Esophagus squamous epithelium (tissue), 5 donors: ENCODE measurements around the gene CDK6. TPM values are rescaled to one million over a fixed set of nuclear protein-coding genes. Genes with fewer than 3 reads are reported as not detected.
"Not testable (repeated sequence)": the region's sequence is repeated elsewhere in the genome, so short reads cannot be mapped to it uniquely, and the experiment has no call there.

Experiments
- DNase-seq: peaks from one replicate; lab custom pipeline; 2025; lab: John Stamatoyannopoulos, UW
- H3K27ac ChIP-seq, 4 donors: fragments of 200-600 bp; sonication (generic); one replicate each; pipeline ENCODE4 v1.5.1; 2016 to 2019; ENCODE audit warnings: mild to moderate bottlenecking in 1 of 4
- H3K27me3 ChIP-seq, 4 donors: fragments of 200-600 bp; sonication (generic); 1 replicate in 3 of 4; 2 replicates in 1 of 4; pipeline versions ENCODE4 v1.5.1 to v1.6.0; 2017 to 2021; ENCODE audit warnings: antibody characterized with exemption in 1 of 4
- H3K36me3 ChIP-seq, 3 donors: fragments of 200-600 bp; sonication (generic); one replicate each; pipeline ENCODE4 v1.5.1; 2016 to 2019
- H3K4me1 ChIP-seq, 3 donors: fragments of 200-600 bp; sonication (generic); one replicate each; pipeline ENCODE4 v1.5.1; 2017 to 2019
- H3K4me3 ChIP-seq, 4 donors: fragments of 200-600 bp; sonication (generic); 1 replicate in 3 of 4; 2 replicates in 1 of 4; pipeline ENCODE4 v1.5.1; 2016 to 2019; ENCODE audit warnings: mild to moderate bottlenecking in 2 of 4, moderate library complexity in 1 of 4
- H3K9me3 ChIP-seq, 3 donors: fragments of 200-600 bp; sonication (generic); one replicate each; pipeline ENCODE4 v1.5.1; 2016 to 2019
- POLR2A ChIP-seq, 4 donors: fragments of 450-650 bp; IDR thresholded peaks; one replicate each; pipeline ENCODE4 v1.6.1; 2017; ENCODE audit warnings: antibody characterized with exemption in 4 of 4, mild to moderate bottlenecking in 4 of 4, moderate library complexity in 3 of 4
- WGBS, 2 donors: methylation state at CpG; one replicate each; pipeline ENCODE4 v1.1.5; 2018; 5-methylcytosine and 5-hydroxymethylcytosine counted together
- intact Hi-C: fragments of 100-400 bp; cut with DNase I; formaldehyde crosslinking; loops from one replicate; pipeline ENCODE4 v1.15.0; 2022
- total RNA-seq, 4 donors: library from RNA; depleted of rRNA; stranded (reverse); fragments of >200 nt; gene quantifications; one replicate each; pipeline ENCODE4 v1.1.0, GENCODE V29; 2016
- TF ChIP-seq, protein P1 (sequence below), 6 experiments: fragments of 450-650 bp in 4 of 6; fragments of 200-600 bp in 2 of 6; sonication (generic) in 2 of 6; IDR thresholded peaks; one replicate each; pipeline ENCODE4 v1.5.1; 2016 to 2019; ENCODE audit warnings: antibody characterized with exemption in 6 of 6, mild to moderate bottlenecking in 4 of 6, moderate library complexity in 4 of 6
- donor health status: DM: yes; HTN: yes; CAD: no.

CDK6 gene
- total RNA-seq, 4 donors from 2014 or later: 15.6 to 59.2 (median 32.4) TPM

- no peaks in the 10 kb centered on the region for H3K36me3 ChIP-seq
- peaks cover 7 to 43% (median 20%) of the 10 kb centered on the region in 3 donors for H3K4me1 ChIP-seq
- no peaks in the 10 kb centered on the region for H3K27me3 ChIP-seq
- TF ChIP-seq POLR2A (IDR thresholded peaks at IDR 0.05): no peak
- TF ChIP-seq, protein P1, sequence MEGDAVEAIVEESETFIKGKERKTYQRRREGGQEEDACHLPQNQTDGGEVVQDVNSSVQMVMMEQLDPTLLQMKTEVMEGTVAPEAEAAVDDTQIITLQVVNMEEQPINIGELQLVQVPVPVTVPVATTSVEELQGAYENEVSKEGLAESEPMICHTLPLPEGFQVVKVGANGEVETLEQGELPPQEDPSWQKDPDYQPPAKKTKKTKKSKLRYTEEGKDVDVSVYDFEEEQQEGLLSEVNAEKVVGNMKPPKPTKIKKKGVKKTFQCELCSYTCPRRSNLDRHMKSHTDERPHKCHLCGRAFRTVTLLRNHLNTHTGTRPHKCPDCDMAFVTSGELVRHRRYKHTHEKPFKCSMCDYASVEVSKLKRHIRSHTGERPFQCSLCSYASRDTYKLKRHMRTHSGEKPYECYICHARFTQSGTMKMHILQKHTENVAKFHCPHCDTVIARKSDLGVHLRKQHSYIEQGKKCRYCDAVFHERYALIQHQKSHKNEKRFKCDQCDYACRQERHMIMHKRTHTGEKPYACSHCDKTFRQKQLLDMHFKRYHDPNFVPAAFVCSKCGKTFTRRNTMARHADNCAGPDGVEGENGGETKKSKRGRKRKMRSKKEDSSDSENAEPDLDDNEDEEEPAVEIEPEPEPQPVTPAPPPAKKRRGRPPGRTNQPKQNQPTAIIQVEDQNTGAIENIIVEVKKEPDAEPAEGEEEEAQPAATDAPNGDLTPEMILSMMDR (IDR thresholded peaks at IDR 0.05): peak in 1 of 6 experiments; percentile 33
- no peak overlapping the region for H3K4me3 ChIP-seq
- H3K9me3 ChIP-seq: no peaks in the 10 kb centered on the region
- peak overlapping the region in 1 of 4 donors; percentile 25 for H3K27ac ChIP-seq
- WGBS, 2 donors: 66 to 71% methylated on average over 4 of the region's 4 CpGs
- intact Hi-C loops: no loop called here
- DNase-seq: no peak
These were observed 72.5 kb downstream of the CDK6 start for GRCh38 chr7:92763636-92764423.

- H3K36me3 ChIP-seq: no peaks in the 10 kb centered on the region
- intact Hi-C loops: no loop called here
- no peak overlapping the region for H3K4me3 ChIP-seq
- no peak for DNase-seq
- WGBS, 2 donors: 76 to 91% methylated on average over 3 of the region's 3 CpGs
- no peaks in the 10 kb centered on the region for H3K9me3 ChIP-seq
- peaks cover 7 to 42% (median 20%) of the 10 kb centered on the region in 3 donors for H3K4me1 ChIP-seq
- peak overlapping the region in 1 of 4 donors; percentile 25 for H3K27ac ChIP-seq
- TF ChIP-seq, protein P1 (IDR thresholded peaks at IDR 0.05): no peak
- no peak for TF ChIP-seq POLR2A (IDR thresholded peaks at IDR 0.05)
- H3K27me3 ChIP-seq: no peaks in the 10 kb centered on the region
These were observed 73.5 kb downstream of the CDK6 start for GRCh38 chr7:92762851-92763250.

GRCh38 chr7:92761391-92762097, 74.8 kb downstream of the CDK6 start:
- TF ChIP-seq, protein P1 (IDR thresholded peaks at IDR 0.05): no peak
- TF ChIP-seq POLR2A (IDR thresholded peaks at IDR 0.05): no peak
- H3K9me3 ChIP-seq: no peaks in the 10 kb centered on the region
- DNase-seq: no peak
- H3K27ac ChIP-seq: no peak overlapping the region
- peaks cover 4 to 30% (median 9%) of the 10 kb centered on the region in 3 donors for H3K4me1 ChIP-seq
- no peaks in the 10 kb centered on the region for H3K36me3 ChIP-seq
- intact Hi-C loops: no loop called here
- no peaks in the 10 kb centered on the region for H3K27me3 ChIP-seq
- H3K4me3 ChIP-seq: no peak overlapping the region

- Histone ChIP-seq H3K27me3 (no peaks in the 10 kb centered on the region), H3K36me3 (no peaks in the 10 kb centered on the region), H3K4me3 (no peak overlapping the region), H3K9me3 (no peaks in the 10 kb centered on the region), H3K4me1 (peaks cover 0 to 16% (median 0%) of the 10 kb centered on the region in 3 donors), H3K27ac (no peak overlapping the region)
- no peak for DNase-seq
- intact Hi-C loops: no loop called here
- TF ChIP-seq POLR2A (IDR thresholded peaks at IDR 0.05): no peak
- TF ChIP-seq, protein P1 (IDR thresholded peaks at IDR 0.05): no peak
- WGBS, 2 donors: 82 to 83% methylated on average over 2 of the region's 2 CpGs
These were observed 77.5 kb downstream of the CDK6 start for GRCh38 chr7:92758796-92759431.

- H3K27ac ChIP-seq, H3K36me3 ChIP-seq, intact Hi-C loops, H3K9me3 ChIP-seq, DNase-seq, H3K4me3 ChIP-seq, H3K4me1 ChIP-seq, H3K27me3 ChIP-seq: not testable (repeated sequence)
- WGBS, 2 donors: 72 to 84% methylated on average over 3 of the region's 3 CpGs
These were observed 79.0 kb downstream of the CDK6 start for GRCh38 chr7:92757311-92757910.
